Esophagus squamous epithelium (tissue), 4 donors: Measurements from ENCODE around the gene TVP23C.

Experiments
- CTCF ChIP-seq, 6 experiments: fragments of 450-650 bp in 4 of 6; fragments of 200-600 bp in 2 of 6; sonication (generic) in 2 of 6; IDR thresholded peaks; one replicate each; pipeline ENCODE4 v1.5.1; 2016 to 2019; ENCODE audit warnings: antibody characterized with exemption in 6 of 6, mild to moderate bottlenecking in 4 of 6, moderate library complexity in 4 of 6
- POLR2A ChIP-seq, 4 donors: fragments of 450-650 bp; IDR thresholded peaks; one replicate each; pipeline ENCODE4 v1.6.1; 2017; ENCODE audit warnings: antibody characterized with exemption in 4 of 4, mild to moderate bottlenecking in 4 of 4, moderate library complexity in 3 of 4

- TF ChIP-seq CTCF (IDR thresholded peaks at IDR 0.05) (no peak), POLR2A (IDR thresholded peaks at IDR 0.05) (no peak)
These were observed 110.5 kb downstream of the TVP23C start for GRCh38 chr17:15452746-15453145.
